Ovary (tissue), 9 donors: ENCODE measurements around the gene ZBTB45. TPM values are rescaled to one million over a fixed set of nuclear protein-coding genes. Genes with fewer than 3 reads are reported as not detected.

Source experiments
- DNase-seq, 5 donors: peaks; one replicate each; pipeline ENCODE4 v3.0.0-alpha.2; 2019 to 2020
- H3K27ac ChIP-seq, 2 donors: fragments of 200-600 bp; one replicate each; pipeline versions ENCODE4 v1.5.1 to v1.8.0; 2019 to 2022
- H3K27me3 ChIP-seq: fragments of 200-600 bp; one replicate; pipeline ENCODE4 v1.8.0; 2022
- H3K36me3 ChIP-seq: fragments of 200-600 bp; sonication (generic); one replicate; pipeline ENCODE4 v1.5.1; 2019
- H3K4me1 ChIP-seq: one replicate; pipeline ENCODE4 v1.8.1; 2013; ENCODE audit warnings: mild to moderate bottlenecking, moderate library complexity; ENCODE audit not compliant: insufficient read depth
- H3K4me3 ChIP-seq: fragments of 200-600 bp; sonication (generic); one replicate; pipeline ENCODE4 v1.5.1; 2017
- H3K9me3 ChIP-seq, 2 donors: fragments of 200-600 bp in 1 of 2; sonication (generic) in 1 of 2; one replicate each; pipeline versions ENCODE4 v1.5.1 to v1.8.1; 2013 to 2019; ENCODE audit warnings: mild to moderate bottlenecking in 1 of 2, moderate library complexity in 1 of 2
- CTCF ChIP-seq, 3 donors: fragments of 450-650 bp in 2 of 3; fragments of 200-600 bp in 1 of 3; IDR thresholded peaks; one replicate each; pipeline versions ENCODE4 v1.5.1 to v1.8.0; 2016 to 2022; ENCODE audit warnings: antibody characterized with exemption in 3 of 3, mild to moderate bottlenecking in 1 of 3
- EP300 ChIP-seq: sonication (generic); formaldehyde crosslinking; IDR thresholded peaks from one replicate; pipeline ENCODE4 v1.6.1; 2017; ENCODE audit warnings: antibody characterized with exemption
- POLR2A ChIP-seq: fragments of 450-650 bp; IDR thresholded peaks from one replicate; pipeline ENCODE4 v1.6.1; 2017; ENCODE audit warnings: antibody characterized with exemption, mild to moderate bottlenecking, moderate library complexity
- WGBS, 3 donors: extraction: QIAGEN DNeasy Blood & Tissue Kit in 1 of 3; methylation state at CpG; one replicate each; pipeline versions ENCODE4 v1.1.5 to v1.1.7; 2013 to 2017; 5-methylcytosine and 5-hydroxymethylcytosine counted together
- intact Hi-C, 4 donors: fragments of 100-400 bp; cut with DNase I; formaldehyde crosslinking; loops; one replicate each; pipeline versions ENCODE4 v1.11.0 to v1.15.1; 2022 to 2023
- polyA plus RNA-seq, 2 donors: library from polyadenylated mRNA; stranded (reverse); fragments of 200-250 nt in 1 of 2; fragments of 350-450 nt in 1 of 2; fragmentation: Illumina TruSeq in 1 of 2; extraction: RNeasy Lipid Tissue Mini Kit (QIAGEN cat#74804) in 1 of 2; gene quantifications; one replicate each; pipeline ENCODE4 v1.2.3, GENCODE V29; 2013 to 2014
- total RNA-seq, 7 donors: library from RNA; depleted of rRNA in 2 of 7; stranded (reverse); fragments of >200 nt in 2 of 7; fragmentation: NEBNext Ultra II Directional in 3 of 7; extraction: Animal tissue kit (Norgen Biotek cat#: 25700) in 3 of 7; gene quantifications; one replicate each; pipeline versions ENCODE4 v1.1.0 to v1.2.4, GENCODE V29; 2016 to 2023
- donor health status: DM: no; HTN: no; CAD: no; lungs with moderate emphysema.
- donor health status: DM: no; HTN: no; CAD: no.
- donor health status: Bipolar disorder and iron deficiency.
- donor health status: DM: yes; HTN: yes; CAD: no.
- donor health status: DM: no; HTN: no; CAD: no.
- donor health status: DM: yes; HTN: yes; CAD: no.

Gene ZBTB45
- total and polyA plus RNA-seq, 9 donors: 1.1 to 23.3 (median 14.1) TPM

GRCh38 chr19:58518256-58519086, 1.1 kb downstream of the ZBTB45 start:
- intact Hi-C loops: loop anchor here in 1 of 4 donors (1.0 kb wide), 1 partner anchor 40 kb away; the partner anchor contains the start of gene UBE2M
- peak in 2 of 5 donors; percentile 26 to 35 for DNase-seq

GRCh38 chr19:58516964-58517833, 2.4 kb downstream of the ZBTB45 start:
- Histone ChIP-seq H3K4me1 (peaks cover 10% of the 10 kb centered on the region), H3K36me3 (no peaks in the 10 kb centered on the region), H3K9me3 (no peaks in the 10 kb centered on the region), H3K27ac (no peak overlapping the region), H3K4me3 (no peak overlapping the region), H3K27me3 (no peaks in the 10 kb centered on the region)
- DNase-seq: peak in 1 of 5 donors; percentile 41
- TF ChIP-seq POLR2A (no peak), CTCF (IDR thresholded peaks at IDR 0.05) (no peak), EP300 (no peak)
- intact Hi-C loops: no loop called here
- WGBS, 3 donors: 84 to 87% (median 85%) methylated on average over 65 of the region's 65 CpGs

More at GRCh38 chr19:58518256-58519086, 1.1 kb downstream of the ZBTB45 start:
- peak overlapping the region; percentile 76 for H3K4me3 ChIP-seq
- H3K9me3 ChIP-seq: no peaks in the 10 kb centered on the region
- peaks cover 10% of the 10 kb centered on the region for H3K4me1 ChIP-seq
- H3K27me3 ChIP-seq: no peaks in the 10 kb centered on the region
- peak overlapping the region; percentile 65 to 86 for H3K27ac ChIP-seq
- no peak for TF ChIP-seq POLR2A
- no peak for TF ChIP-seq EP300
- TF ChIP-seq CTCF (IDR thresholded peaks at IDR 0.05): peak in 2 of 3 donors; percentile 23 to 27
- H3K36me3 ChIP-seq: no peaks in the 10 kb centered on the region
- 6 to 11% (median 7%) methylated on average over 22 of the region's 22 CpGs for WGBS, 3 donors

GRCh38 chr19:58516246-58516836, 3.3 kb downstream of the ZBTB45 start:
- no peak for TF ChIP-seq CTCF (IDR thresholded peaks at IDR 0.05)
- TF ChIP-seq POLR2A: no peak
- TF ChIP-seq EP300: no peak
- peaks cover 10% of the 10 kb centered on the region for H3K4me1 ChIP-seq
- H3K4me3 ChIP-seq: no peak overlapping the region
- no peaks in the 10 kb centered on the region for H3K36me3 ChIP-seq
- WGBS, 3 donors: 74 to 86% (median 79%) methylated on average over 24 to 25 of the region's 25 CpGs
- H3K27ac ChIP-seq: no peak overlapping the region
- DNase-seq: peak in 1 of 5 donors; percentile 34
- intact Hi-C loops: no loop called here
- no peaks in the 10 kb centered on the region for H3K9me3 ChIP-seq
- H3K27me3 ChIP-seq: no peaks in the 10 kb centered on the region

GRCh38 chr19:58515259-58515658, 4.4 kb downstream of the ZBTB45 start:
- Histone ChIP-seq H3K9me3 (no peaks in the 10 kb centered on the region), H3K27ac (no peak overlapping the region), H3K4me3 (no peak overlapping the region), H3K27me3 (no peaks in the 10 kb centered on the region), H3K4me1 (peaks cover 8% of the 10 kb centered on the region), H3K36me3 (no peaks in the 10 kb centered on the region)
- TF ChIP-seq CTCF (IDR thresholded peaks at IDR 0.05) (no peak), POLR2A (no peak), EP300 (no peak)
- intact Hi-C loops: no loop called here
- 80 to 90% (median 81%) methylated on average over 2 of the region's 2 CpGs for WGBS, 3 donors
- DNase-seq: no peak
